Right lobe of liver (tissue), 6 donors: ENCODE measurements around the gene CBLL1. TPM values are rescaled to one million over a fixed set of nuclear protein-coding genes. Genes with fewer than 3 reads are reported as not detected.

Experiments used
- ATAC-seq, 4 donors: fragments of 200-7000 bp; cut with Tn5 transposase; one replicate each; pipeline ENCODE4 v1.9.1; 2020; ENCODE audit warnings: mild to moderate bottlenecking in 4 of 4, moderate library complexity in 4 of 4
- DNase-seq, 3 donors: peaks; one replicate each; pipeline ENCODE4 v3.0.0-alpha.2; 2020
- H3K27ac ChIP-seq, 3 donors: fragments of 200-600 bp; one replicate each; pipeline ENCODE4 v1.8.0; 2022
- H3K27me3 ChIP-seq, 2 donors: fragments of 200-600 bp; one replicate each; pipeline ENCODE4 v1.8.0; 2022
- H3K36me3 ChIP-seq, 4 donors: fragments of 200-600 bp; sonication (generic) in 1 of 4; one replicate each; pipeline versions ENCODE4 v1.5.1 to v1.8.0; 2017 to 2022; ENCODE audit warnings: control low read depth in 1 of 4
- H3K4me1 ChIP-seq, 4 donors: fragments of 200-600 bp; sonication (generic) in 1 of 4; one replicate each; pipeline versions ENCODE4 v1.5.1 to v1.8.0; 2017 to 2022; ENCODE audit warnings: control low read depth in 1 of 4
- H3K4me3 ChIP-seq, 3 donors: fragments of 200-600 bp; one replicate each; pipeline ENCODE4 v1.8.0; 2022
- H3K9me3 ChIP-seq, 4 donors: fragments of 200-600 bp; sonication (generic) in 1 of 4; one replicate each; pipeline versions ENCODE4 v1.5.1 to v1.8.0; 2017 to 2022; ENCODE audit warnings: control low read depth in 1 of 4
- POLR2A ChIP-seq: fragments of 450-650 bp; IDR thresholded peaks from one replicate; pipeline ENCODE4 v1.6.1; 2017; ENCODE audit warnings: antibody characterized with exemption, mild to moderate bottlenecking
- WGBS: methylation state at CpG from one replicate; pipeline ENCODE4 v1.1.6; 2018; ENCODE audit warnings: low coverage, low lambda C conversion rate; ENCODE audit not compliant: insufficient coverage; ENCODE audit errors: missing lambda C conversion rate; 5-methylcytosine and 5-hydroxymethylcytosine counted together
- intact Hi-C, 2 donors: fragments of 100-400 bp; cut with DNase I; formaldehyde crosslinking; loops; one replicate each; pipeline versions ENCODE4 v1.11.2 to v1.14.1; 2022
- total RNA-seq, 6 experiments: library from RNA; depleted of rRNA in 2 of 6; stranded (reverse); fragments of >200 nt in 2 of 6; fragmentation: NEBNext Ultra II Directional in 3 of 6; extraction: Animal tissue kit (Norgen Biotek cat#: 25700) in 3 of 6; gene quantifications; one replicate each; pipeline versions ENCODE4 v1.1.0 to v1.2.4, GENCODE V29; 2016 to 2023
- TF ChIP-seq, protein P1 (sequence below), 4 donors: fragments of 200-600 bp in 3 of 4; fragments of 450-650 bp in 1 of 4; IDR thresholded peaks; one replicate each; pipeline versions ENCODE4 v1.5.1 to v1.8.0; 2016 to 2022; ENCODE audit warnings: antibody characterized with exemption in 4 of 4, mild to moderate bottlenecking in 2 of 4
- donor health status: DM: no; HTN: yes; CAD: no.
- donor health status: DM: no; HTN: no; CAD: no.
- donor health status: DM: no; HTN: no; CAD: no.
- donor health status: DM: no; HTN: yes; CAD: no.
- donor health status: DM: no; HTN: yes; CAD: no.

CBLL1 gene
- total RNA-seq, 6 experiments from 2014 or later: 5.8 to 11.6 (median 8.5) TPM

DNA sequence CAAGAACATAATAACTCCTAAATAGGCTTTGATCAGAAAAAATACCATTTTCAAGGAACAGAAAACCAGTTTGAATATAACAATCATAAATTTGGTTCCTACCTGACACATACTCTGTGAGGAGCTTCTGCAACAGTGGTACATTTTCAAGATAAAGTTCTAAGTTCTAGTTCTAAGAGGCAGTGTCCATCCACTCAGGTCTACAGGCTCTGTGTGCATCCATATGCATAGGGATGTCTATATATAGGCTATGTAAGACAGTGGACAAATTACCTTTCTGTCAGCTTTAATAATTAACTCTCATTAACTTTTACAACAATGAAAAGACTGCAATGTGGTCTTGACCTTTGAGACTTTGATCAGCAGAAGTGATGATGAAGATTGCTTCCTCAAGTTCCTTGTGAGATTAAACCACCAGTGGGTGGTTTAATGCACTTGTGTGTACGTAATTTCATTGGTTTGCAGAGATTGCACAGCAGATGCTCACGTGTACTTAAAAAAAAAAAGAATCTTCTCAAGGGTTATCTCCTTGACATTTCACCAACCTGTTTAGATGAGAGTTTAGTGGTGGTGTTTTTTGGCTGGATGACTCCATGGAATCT, 59.2 kb downstream of the CBLL1 start, which contains the start of gene SLC26A3:
SLC26A3 (minus strand) TSS at position 215 of the 602 bp plus-strand sequence. CDS start 8,714 bp downstream, outside the sequence.
- WGBS: 78% methylated on average over 2 of the region's 2 CpGs
- Histone ChIP-seq H3K4me3 (no peak within 1 kb of the TSS), H3K27me3 (no peaks in the 10 kb centered on the region), H3K36me3 (no peaks in the 10 kb centered on the region), H3K9me3 (no peaks in the 10 kb centered on the region), H3K27ac (no peak within 1 kb of the TSS), H3K4me1 (peaks cover 0 to 11% (median 0%) of the 10 kb centered on the region in 4 donors)
- TF ChIP-seq POLR2A: no peak
- TF ChIP-seq, protein P1, sequence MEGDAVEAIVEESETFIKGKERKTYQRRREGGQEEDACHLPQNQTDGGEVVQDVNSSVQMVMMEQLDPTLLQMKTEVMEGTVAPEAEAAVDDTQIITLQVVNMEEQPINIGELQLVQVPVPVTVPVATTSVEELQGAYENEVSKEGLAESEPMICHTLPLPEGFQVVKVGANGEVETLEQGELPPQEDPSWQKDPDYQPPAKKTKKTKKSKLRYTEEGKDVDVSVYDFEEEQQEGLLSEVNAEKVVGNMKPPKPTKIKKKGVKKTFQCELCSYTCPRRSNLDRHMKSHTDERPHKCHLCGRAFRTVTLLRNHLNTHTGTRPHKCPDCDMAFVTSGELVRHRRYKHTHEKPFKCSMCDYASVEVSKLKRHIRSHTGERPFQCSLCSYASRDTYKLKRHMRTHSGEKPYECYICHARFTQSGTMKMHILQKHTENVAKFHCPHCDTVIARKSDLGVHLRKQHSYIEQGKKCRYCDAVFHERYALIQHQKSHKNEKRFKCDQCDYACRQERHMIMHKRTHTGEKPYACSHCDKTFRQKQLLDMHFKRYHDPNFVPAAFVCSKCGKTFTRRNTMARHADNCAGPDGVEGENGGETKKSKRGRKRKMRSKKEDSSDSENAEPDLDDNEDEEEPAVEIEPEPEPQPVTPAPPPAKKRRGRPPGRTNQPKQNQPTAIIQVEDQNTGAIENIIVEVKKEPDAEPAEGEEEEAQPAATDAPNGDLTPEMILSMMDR (IDR thresholded peaks at IDR 0.05): no peak
- ATAC-seq: no peak
- intact Hi-C loops: no loop called here
- no peak for DNase-seq

DNA sequence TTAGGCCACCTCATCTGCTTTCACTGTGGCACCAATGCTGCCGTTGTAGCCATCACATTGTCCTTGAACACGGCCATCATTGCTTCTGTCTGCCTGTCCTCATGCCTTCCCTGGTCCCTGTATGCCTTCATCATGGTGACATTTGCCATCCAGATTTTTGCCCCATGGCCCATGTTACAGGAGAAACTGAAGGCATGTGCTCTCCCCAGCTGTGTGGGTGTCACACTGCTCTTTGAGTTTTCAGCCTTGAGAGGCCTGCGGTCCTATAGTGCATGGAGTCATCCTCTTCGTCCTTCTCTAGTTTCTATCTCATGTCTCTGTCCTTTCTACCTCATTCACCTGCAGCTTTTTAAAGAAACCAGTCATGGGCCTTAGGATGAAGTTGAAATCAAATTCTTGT, 65.2 kb downstream of the CBLL1 start:
- Histone ChIP-seq H3K9me3 (no peaks in the 10 kb centered on the region), H3K36me3 (no peaks in the 10 kb centered on the region), H3K27ac (no peak overlapping the region), H3K4me1 (no peaks in the 10 kb centered on the region), H3K4me3 (no peak overlapping the region), H3K27me3 (no peaks in the 10 kb centered on the region)
- intact Hi-C loops: no loop called here
- no peak for ATAC-seq
- WGBS: 90% methylated on average over 2 of the region's 4 CpGs
- DNase-seq: no peak
- TF ChIP-seq, protein P1 (IDR thresholded peaks at IDR 0.05): no peak
- no peak for TF ChIP-seq POLR2A

DNA sequence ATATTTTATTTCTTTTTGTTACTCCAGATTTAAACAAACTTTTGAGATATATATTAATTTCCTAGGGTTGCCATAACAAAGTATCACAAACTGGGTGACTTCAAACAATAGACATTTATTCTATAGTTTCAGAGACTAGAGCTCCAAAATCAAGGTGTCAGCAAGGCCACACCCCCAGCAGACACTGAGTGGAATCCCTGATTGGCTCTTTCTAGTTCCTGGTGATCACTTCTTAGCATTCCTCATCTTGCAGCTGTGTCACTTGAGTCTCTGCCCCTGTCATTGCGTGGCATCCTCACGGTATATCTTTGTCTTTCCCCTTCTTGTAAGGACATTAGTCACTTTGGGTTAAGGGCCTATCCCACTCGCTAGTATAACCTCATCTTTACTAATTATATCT, 66.7 kb downstream of the CBLL1 start:
- H3K9me3 ChIP-seq: no peaks in the 10 kb centered on the region
- H3K27ac ChIP-seq: no peak overlapping the region
- no peaks in the 10 kb centered on the region for H3K36me3 ChIP-seq
- intact Hi-C loops: no loop called here
- ATAC-seq (no peak), DNase-seq (no peak)
- no peaks in the 10 kb centered on the region for H3K4me1 ChIP-seq
- TF ChIP-seq POLR2A: no peak
- TF ChIP-seq, protein P1 (IDR thresholded peaks at IDR 0.05): no peak
- no peak overlapping the region for H3K4me3 ChIP-seq
- WGBS: 85% methylated on average over 3 of the region's 3 CpGs
- H3K27me3 ChIP-seq: no peaks in the 10 kb centered on the region

Other genes starting within 250 kb of the CBLL1 start
- 10 to 100 TPM; 13.9 to 21.3 (median 15.5) TPM for gene COG5, start 180.2 kb upstream of the CBLL1 start, total RNA-seq
- 1 to 10 TPM; 2.3 to 6.1 (median 3.4) TPM for gene DUS4L, start 180.2 kb upstream of the CBLL1 start, total RNA-seq
- gene BCAP29, start 163.9 kb upstream of the CBLL1 start, total RNA-seq: 10 to 100 TPM; 26.2 to 59.5 (median 31.0) TPM
- under 1 TPM in 5 of 6 experiments, not detected in 1; 0.05 to 0.68 (median 0.27) TPM for gene SLC26A4, start 83.3 kb upstream of the CBLL1 start, total RNA-seq
- gene SLC26A3, start 59.1 kb downstream of the CBLL1 start, total RNA-seq: 1 to 10 TPM in 2 of 6 experiments, under 1 TPM in 2, not detected in 2; 0.15 to 2.8 (median 1.5) TPM
- 10 to 100 TPM; 51.5 to 69.4 (median 61.0) TPM for gene DLD, start 147.0 kb downstream of the CBLL1 start, total RNA-seq